Fibroblast of mammary gland (primary cell): ENCODE measurements around the gene FOXO1.
A peak's percentile ranks its signal among the peaks of the same experiment; 100 is the strongest.

Experiments used
- DNase-seq: peaks from one replicate; pipeline ENCODE4 v3.0.0-alpha.2; 2010; ENCODE audit warnings: low read depth
- H3K4me3 ChIP-seq: 2 replicates; pipeline ENCODE4 v1.5.1; 2011; ENCODE audit warnings: low read depth, mild to moderate bottlenecking, low read length, moderate library complexity; ENCODE audit not compliant: control insufficient read depth
- CTCF ChIP-seq: conservative IDR thresholded peaks from 2 replicates; pipeline ENCODE4 v1.5.1; 2011; ENCODE audit warnings: low read depth, low read length, inconsistent platforms; ENCODE audit not compliant: control insufficient read depth, insufficient read depth

The FOXO1 gene

DNA sequence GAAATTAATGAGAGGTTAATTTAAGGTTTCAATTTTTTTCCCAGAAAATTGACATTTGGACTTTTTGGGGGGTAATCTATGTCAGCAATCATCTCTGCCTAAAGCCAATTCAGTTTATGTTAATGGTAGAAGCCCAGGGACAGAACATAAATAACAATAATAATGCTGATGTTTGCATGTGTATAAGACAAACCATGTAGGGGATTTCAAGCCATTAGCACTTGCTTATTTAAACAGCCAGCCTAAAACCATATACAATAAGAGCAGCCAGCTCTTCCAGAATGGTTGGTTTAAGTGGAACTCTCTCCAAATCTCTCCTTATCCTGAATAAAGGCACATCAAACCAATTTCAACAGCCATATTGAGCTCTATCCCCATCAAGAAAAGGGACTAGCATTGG lies 7.0 kb upstream of the FOXO1 start:
- H3K4me3 ChIP-seq = no peak overlapping the region
- no peak for TF ChIP-seq CTCF
- no peak for DNase-seq

GRCh38 chr13:40672765-40673397 lies 6.4 kb upstream of the FOXO1 start:
- H3K4me3 ChIP-seq = no peak overlapping the region
- DNase-seq = no peak
- TF ChIP-seq CTCF = no peak

GRCh38 chr13:40671956-40672764 lies 5.7 kb upstream of the FOXO1 start:
- DNase-seq = peak; percentile 87
- TF ChIP-seq CTCF = no peak
- H3K4me3 ChIP-seq = no peak overlapping the region

DNA sequence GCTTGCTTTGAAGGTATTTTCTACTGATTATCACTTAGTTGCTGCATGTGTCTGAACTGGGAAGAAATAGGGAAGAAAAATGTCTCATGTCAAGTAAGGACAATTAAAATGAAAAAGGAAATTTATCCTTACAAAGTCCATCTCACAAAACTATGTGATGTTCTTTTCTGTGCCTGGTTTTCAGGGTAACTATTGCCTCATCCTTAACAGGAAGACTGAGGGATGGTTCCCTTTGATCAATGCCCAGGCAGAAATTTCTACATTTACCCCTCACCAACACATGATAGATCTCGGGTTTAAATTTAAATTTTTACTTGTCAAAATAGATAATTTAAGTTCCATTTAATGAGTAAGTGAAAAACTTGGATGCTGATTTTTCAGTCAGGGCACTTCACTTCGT lies 3.9 kb upstream of the FOXO1 start:
- DNase-seq = no peak
- H3K4me3 ChIP-seq = no peak overlapping the region
- no peak for TF ChIP-seq CTCF

DNA sequence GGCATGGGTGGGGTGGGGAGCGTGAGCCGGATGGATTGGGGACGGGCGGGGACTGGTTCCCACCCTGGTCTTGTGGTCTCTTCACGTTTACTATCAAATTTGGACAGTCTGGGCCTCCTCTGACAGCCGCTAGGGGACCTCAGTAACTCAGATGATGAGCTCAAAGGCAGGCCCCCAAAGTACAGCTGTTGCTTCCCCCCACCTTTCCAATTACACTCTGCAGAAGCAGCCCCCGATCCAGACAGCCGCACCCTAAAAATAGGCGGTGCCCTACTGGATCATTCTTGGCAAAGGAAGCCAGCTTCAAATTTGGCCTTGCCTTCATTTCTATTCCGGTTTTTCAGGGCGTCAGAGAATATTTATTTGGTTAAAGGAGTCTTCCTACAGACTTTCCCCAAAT lies 1.9 kb upstream of the FOXO1 start:
- H3K4me3 ChIP-seq = no peak overlapping the region
- peak; percentile 58 for TF ChIP-seq CTCF

DNA sequence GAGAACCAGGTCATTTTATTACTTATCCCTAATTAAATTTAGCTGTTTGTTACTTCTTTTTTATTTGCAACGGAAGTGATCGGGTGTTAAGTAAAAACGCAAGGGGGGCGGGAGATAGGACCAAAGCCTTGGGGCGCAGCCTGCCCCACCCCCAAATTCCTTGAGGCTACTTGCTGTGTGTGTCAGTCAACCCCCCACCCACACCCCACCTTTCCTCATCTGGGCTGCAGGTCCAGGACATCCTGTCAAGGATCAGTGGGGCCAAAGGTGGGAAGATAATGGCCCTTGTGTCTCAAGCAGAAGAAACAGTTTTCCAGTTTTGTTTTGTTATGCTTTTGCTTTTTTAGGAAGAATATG lies 1.2 kb upstream of the FOXO1 start:
- peak overlapping the region; percentile 57 for H3K4me3 ChIP-seq

More for the DNA sequence above, 1.9 kb upstream of the FOXO1 start:
- no peak for DNase-seq

More for the DNA sequence above, 1.2 kb upstream of the FOXO1 start:
- no peak for TF ChIP-seq CTCF
- DNase-seq = no peak
